ENCODE results near the gene DEFB132.

Gene DEFB132

DNA sequence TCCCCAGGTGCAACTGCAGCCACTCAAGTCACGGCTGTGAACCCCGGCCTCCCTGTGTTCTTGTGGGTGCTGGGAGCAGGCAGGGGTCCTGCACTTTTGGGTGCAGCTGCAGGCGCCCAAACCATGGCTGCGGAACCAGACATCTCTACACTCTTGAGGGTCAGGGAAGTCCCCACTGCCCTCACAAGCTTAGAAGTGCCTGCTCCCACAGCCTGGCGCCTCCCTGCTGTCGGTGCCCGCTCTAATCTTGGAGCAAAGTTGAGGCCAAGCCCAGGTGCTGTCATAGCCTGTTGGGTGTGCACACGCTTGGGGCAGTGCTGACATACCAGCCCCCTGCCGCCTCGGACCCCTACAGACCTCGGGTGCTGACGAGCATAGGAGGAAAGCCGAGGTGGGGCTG is 6.2 kb downstream of the DEFB132 start:
- DNase-seq (ENCODE audit: low read depth in 2 of 3, low spot score in 1 of 3), result no peak

GRCh38 chr20:266596-267562 is 9.4 kb downstream of the DEFB132 start:
- DNase-seq (ENCODE audit: low read depth in 2 of 3, low spot score in 1 of 3), result peak; percentile 83 to 94 (median 87)

- DNase-seq (ENCODE audit: low read depth in 2 of 3, low spot score in 1 of 3), result no peak
Observed at GRCh38 chr20:270517-270916, 13.0 kb downstream of the DEFB132 start.

GRCh38 chr20:271069-271468 is 13.5 kb downstream of the DEFB132 start:
- no peak for DNase-seq (ENCODE audit: low read depth in 2 of 3, low spot score in 1 of 3)

DNA sequence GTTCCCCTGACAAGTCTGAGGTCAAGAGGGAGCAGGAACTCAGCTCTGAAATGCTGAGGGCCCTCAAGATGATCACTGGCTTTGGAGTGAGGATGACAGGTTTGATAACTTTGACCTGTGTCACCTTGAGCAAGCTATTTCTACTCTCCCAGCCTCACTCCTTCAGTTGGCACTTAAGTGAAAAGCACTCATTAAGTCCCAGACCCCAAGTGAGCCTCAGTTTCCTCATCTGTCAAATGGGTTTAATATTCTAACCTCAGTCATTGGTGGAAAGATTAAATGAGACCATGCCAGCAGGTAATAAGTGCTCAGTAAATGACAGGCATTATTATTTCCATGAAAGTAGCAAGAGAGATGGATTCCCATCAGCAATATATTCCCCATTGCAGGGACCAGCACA is 14.0 kb downstream of the DEFB132 start:
- no peak for DNase-seq (ENCODE audit: low read depth in 2 of 3, low spot score in 1 of 3)

- no peak for DNase-seq (ENCODE audit: low read depth in 2 of 3, low spot score in 1 of 3)
Observed at GRCh38 chr20:272718-273117, 15.2 kb downstream of the DEFB132 start.

DNA sequence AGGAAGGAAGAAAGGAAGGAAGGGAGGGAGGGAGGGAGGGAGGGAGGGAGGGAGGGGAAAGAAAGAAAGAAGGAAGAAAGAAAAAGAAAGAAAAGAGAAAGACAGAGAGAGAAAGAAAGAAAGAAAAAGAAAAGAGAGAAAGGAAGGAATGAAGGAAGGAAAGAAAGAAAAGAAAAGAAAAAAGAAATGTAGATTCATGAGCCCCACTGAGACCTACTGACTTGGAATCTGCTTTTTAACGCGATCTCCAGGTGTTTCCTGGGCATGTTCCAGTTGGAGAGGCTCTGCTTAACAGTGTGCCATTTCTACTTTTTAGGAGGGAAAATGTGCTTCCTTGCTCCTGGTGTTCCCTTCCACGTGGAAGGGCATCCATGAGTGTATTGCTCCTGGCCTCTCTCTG is 16.4 kb downstream of the DEFB132 start:
- DNase-seq (ENCODE audit: low read depth in 2 of 3, low spot score in 1 of 3), result no peak

DNA sequence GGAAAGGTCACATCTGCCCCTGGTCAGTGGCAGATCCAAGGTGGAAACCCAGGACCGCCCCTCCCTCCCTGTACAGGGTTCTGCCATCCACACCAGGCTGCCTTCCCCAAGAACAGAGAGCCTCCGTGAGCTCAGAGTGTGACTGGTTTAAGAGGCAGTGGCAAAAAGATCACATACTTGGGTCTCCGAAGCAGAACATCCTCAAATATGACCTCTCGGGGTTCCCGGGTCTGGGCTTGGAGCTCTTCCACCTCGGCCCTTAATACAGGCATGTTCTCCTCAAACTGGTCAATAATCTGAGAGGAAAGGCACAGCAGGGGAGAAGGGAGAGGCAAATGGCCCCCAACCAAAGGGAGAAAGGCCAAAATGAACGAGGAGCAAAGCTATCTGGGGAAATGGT is 18.3 kb downstream of the DEFB132 start:
- no peak for DNase-seq (ENCODE audit: low read depth in 2 of 3, low spot score in 1 of 3)

DNA sequence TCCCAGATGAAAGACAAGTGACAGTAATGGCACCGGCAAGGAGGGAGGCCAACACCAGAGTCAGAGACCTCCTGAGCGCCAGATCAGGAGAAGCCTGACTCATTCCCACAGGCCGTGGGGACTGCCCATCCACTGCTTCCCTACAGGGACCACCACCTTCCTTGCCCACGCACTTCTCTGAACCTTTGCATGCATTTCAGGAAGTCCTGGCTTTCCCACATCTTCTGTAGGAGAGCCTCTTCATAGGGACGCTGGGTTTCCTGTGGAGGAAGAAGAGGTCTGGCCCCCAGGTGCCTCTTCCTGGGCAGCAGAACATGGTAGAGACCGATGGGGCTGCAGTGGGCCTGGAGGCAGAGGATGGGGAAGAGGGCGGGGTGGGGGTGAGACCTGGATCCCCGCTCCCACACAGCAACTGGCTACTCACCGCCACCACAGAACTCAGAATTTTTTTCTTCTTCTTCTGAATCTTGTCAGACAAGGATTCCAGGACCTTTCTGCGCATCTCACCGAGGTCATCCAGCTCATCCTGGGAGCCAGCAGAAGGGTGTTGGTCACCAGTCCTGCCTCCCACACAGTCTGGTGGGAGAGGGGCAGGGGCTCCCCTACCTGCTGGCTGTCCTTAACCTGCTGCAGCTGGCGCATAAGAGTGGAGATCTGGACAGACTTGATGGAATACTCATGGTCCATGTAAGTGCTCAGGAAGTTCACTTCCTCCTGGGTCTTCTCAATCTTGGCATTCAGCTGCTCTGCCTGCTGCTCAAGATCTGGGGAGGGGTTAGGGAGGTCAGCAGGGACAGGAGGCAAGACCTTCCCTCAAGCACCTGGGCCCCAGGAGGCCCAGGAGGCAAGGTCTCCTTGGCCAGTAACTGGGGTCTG is 19.3 kb downstream of the DEFB132 start:
- no peak for DNase-seq (ENCODE audit: low read depth in 2 of 3, low spot score in 1 of 3)

DNA sequence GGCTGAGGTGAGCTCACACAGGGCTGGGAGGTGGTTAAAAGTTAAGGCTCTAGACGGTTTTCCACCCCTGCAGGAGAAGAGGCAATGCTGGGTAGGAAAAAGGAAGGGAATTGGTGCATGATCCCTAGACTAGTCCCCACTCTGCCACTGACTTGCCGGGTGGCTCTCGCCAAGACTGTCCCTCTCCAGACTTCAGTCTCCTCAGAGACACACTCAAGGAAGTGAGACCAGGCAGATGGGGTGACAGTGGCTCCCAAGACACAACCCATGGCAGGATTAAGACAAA is 19.9 kb downstream of the DEFB132 start:
- DNase-seq (ENCODE audit: low read depth in 2 of 3, low spot score in 1 of 3), result no peak

GRCh38 chr20:278181-278580 is 20.7 kb downstream of the DEFB132 start:
- no peak for DNase-seq (ENCODE audit: low read depth in 2 of 3, low spot score in 1 of 3)

DNA sequence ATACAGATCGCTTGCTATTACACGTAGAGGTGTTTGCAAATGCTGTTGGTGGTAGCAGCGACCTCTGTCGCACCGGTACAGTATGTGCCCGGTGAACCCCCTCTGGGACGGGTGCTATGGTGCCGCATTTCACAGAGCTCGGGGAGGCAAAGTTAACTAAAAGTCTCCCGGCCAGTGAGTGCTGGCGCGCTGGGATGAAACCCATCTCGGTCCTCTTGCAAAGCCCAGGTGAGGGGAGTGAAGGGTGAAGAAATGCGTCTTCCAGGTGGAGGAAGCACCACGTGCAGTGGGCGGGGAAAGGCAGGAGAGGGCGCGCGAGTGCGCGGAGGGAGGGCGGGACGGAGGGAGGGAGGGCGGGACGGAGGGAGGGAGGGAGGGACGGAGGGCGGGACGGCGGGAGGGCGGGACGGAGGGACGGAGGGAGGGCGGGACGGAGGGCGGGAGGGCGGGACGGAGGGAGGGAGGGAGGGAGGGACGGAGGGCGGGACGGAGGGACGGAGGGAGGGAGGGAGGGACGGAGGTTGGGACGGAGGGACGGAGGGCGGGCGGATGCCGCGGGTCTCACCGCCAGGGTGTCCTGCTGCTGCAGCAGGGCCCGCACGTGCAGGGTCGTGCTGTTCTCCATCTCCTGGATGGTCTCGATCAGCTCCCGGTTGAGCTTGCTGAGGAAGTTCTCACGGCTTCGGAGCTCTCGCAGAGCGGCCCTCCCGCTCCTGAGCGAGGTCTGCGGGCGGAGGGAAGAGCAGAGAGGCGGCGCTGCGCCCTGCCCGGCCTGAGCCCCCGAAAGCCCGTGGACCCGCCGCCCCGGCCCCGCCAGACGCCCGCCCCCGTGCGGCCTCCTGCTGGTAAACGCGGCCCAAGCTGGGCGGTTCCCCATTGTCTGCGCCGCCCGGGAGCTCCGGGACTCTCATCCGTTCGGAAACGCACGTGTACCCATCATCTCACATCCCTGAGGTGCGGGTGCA is 21.4 kb downstream of the DEFB132 start:
- DNase-seq (ENCODE audit: low read depth in 2 of 3, low spot score in 1 of 3), result no peak

DNA sequence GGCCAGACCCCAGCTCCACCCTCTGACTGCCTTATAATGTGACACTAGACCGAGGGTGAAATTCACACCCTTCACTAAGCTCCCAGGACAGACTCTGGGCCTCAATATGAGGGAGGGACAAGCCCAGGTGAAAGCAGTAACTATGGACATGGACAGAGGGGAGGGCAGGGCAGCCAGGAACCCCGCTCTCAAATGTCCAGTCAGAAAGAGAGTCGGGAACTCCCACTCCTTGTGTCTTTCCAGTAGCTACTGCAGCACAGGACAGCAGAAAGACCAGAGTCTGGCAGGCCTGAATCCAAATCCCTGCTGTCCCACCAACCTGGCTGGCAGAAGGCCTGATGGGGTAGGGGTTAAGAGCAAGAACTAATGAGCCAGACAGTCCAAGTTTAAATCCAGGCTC is 26.6 kb downstream of the DEFB132 start:
- DNase-seq (ENCODE audit: low read depth in 2 of 3, low spot score in 1 of 3), result no peak

DNA sequence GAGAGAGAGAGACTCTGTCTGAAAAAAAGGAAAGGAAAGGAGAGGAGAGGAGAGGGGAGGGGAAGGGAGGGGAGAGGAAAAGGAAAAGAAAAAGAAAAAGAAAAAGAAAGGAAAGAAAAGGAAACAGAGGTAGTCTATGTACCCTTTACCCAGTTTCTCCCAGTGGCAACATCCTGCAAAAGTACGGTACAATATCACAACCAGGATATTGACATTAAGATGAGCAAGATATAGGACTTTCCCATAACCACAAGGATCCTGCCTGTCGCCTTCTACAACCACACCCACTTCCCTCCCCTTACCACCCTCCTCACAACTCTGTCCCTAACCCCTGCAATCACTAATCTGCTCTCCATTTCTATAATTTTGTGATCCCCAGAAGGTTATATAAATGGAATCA is 29.0 kb downstream of the DEFB132 start:
- DNase-seq (ENCODE audit: low read depth in 2 of 3, low spot score in 1 of 3), result no peak

GRCh38 chr20:288956-289692 is 31.6 kb downstream of the DEFB132 start:
- DNase-seq (ENCODE audit: low read depth in 2 of 3, low spot score in 1 of 3), result no peak

- DNase-seq (ENCODE audit: low read depth in 2 of 3, low spot score in 1 of 3), result no peak
Observed at GRCh38 chr20:289693-290083, 32.2 kb downstream of the DEFB132 start.

DNA sequence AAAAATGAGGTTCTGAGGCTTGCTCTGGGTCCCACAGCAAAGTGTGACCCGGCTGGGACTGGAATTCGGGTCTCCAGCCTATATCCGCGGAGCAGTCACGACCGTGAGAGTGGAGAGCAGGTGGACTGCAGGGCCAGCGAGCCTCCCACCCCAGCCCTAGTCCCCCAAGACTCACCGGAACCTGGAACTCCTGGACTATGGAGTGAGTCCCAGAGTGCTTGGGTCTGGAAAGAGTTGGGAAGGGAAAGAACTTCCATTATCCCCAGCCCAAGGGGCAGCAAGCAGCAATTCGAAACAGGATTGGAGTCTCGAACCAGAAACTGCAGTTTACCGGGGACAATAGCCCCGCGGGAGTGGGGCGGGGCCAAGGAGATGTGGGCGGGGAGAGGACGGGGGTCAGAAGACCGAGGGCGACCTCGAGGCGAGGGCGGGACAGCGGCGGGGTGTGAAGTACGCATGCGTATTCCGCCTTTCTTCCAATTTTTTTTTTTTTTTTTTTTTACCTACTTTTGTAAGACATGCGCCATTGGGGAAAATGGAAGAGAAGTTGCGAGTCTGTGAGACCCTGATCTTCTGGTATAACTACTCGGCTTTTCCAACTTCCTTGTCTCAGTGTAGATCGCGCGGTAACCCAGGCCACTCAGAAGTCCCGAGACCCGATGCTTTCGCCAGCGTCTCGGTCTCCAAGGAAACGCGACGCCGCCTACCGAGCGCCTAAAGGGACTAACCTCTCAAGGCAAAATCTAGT is 32.7 kb downstream of the DEFB132 start, which contains the start of gene C20orf96:
TSS of gene C20orf96 (minus strand) at position 667 of the 748 bp plus-strand sequence. CDS start at position 527, 140 bp downstream.
- peak; percentile 80 to 85 (median 84) for DNase-seq (ENCODE audit: low read depth in 2 of 3, low spot score in 1 of 3)

GRCh38 chr20:294602-295001 is 37.1 kb downstream of the DEFB132 start:
- DNase-seq (ENCODE audit: low read depth in 2 of 3, low spot score in 1 of 3), result no peak

- DNase-seq (ENCODE audit: low read depth in 2 of 3, low spot score in 1 of 3), result no peak
Observed at GRCh38 chr20:295804-296203, 38.3 kb downstream of the DEFB132 start.

Measured in stimulated activated CD4-positive, alpha-beta T cell treated with anti-CD3 and anti-CD28 coated beads, Interleukin-12 subunit alpha, Interleukin-12 subunit beta, amount 100 ng/mL, for 48 hours (primary cell).